ENCODE data around the gene DNAH6. TPM values are rescaled to one million over a fixed set of nuclear protein-coding genes. Genes with fewer than 3 reads are reported as not detected.

The DNAH6 gene
- total RNA-seq, 1 donor from 2014 or later, result 6.3 TPM

DNA sequence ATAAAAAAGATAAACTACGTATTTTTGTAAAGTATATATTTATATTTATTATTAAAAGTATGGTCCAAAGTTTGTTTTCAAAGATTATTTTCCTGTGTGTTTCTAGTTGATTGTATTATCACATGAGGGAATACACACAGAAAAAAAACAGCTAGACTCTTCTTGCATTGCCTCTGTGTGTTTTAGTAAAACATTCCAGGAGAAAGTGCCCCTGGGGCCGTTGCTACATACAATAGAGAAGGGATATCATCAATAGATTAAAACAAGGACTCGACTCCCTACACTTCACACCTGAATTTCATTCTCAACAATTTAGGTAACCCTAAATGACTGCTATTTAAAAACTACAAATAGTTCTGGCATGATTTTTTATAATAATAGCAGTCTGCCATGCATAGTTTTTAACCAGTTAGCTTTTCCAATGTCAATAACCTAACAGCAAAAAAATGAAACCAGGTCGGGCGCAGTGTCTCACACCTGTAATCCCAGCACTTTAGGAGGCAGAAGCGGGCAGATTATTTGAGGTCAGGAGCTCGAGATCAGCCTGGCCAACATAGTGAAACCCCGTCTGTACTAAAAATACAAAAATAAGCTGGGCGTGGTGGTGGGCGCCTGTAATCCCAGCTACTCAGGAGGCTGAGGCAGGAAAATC is 171.3 kb downstream of the DNAH6 start:
- intact Hi-C loops (cut with DNase I), result no loop called here
- Histone ChIP-seq H3K27ac (no peak overlapping the region), H3K4me1 (no peaks in the 10 kb centered on the region), H3K36me3 (no peaks in the 10 kb centered on the region), H3K27me3 (ENCODE audit: low read depth) (no peaks in the 10 kb centered on the region), H3K9me3 (no peaks in the 10 kb centered on the region), H3K4me3 (no peak overlapping the region)
- TF ChIP-seq, protein P1, sequence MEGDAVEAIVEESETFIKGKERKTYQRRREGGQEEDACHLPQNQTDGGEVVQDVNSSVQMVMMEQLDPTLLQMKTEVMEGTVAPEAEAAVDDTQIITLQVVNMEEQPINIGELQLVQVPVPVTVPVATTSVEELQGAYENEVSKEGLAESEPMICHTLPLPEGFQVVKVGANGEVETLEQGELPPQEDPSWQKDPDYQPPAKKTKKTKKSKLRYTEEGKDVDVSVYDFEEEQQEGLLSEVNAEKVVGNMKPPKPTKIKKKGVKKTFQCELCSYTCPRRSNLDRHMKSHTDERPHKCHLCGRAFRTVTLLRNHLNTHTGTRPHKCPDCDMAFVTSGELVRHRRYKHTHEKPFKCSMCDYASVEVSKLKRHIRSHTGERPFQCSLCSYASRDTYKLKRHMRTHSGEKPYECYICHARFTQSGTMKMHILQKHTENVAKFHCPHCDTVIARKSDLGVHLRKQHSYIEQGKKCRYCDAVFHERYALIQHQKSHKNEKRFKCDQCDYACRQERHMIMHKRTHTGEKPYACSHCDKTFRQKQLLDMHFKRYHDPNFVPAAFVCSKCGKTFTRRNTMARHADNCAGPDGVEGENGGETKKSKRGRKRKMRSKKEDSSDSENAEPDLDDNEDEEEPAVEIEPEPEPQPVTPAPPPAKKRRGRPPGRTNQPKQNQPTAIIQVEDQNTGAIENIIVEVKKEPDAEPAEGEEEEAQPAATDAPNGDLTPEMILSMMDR (IDR thresholded peaks at IDR 0.05), result no peak
- ATAC-seq, result no peak
- no peak for DNase-seq

DNA sequence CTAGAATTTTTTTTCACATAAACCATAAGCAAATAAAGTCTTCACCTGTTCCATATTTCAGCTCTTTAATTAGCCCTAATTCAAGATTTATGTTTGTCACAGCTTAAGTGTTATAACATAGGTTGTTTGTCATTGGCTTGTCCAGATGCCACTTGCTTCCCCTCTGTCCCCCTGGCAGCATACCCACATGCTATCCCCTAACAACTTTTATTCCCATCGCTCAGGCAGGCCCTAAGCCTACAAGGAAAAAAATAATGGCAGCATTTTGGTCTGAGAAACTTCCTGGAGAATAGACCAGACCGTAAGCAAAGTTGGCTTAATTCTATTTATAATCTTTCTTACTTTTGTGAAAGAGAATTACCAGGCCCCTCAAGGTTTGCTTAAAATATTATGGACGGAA is 173.9 kb downstream of the DNAH6 start:
- Histone ChIP-seq H3K27ac (no peak overlapping the region), H3K27me3 (ENCODE audit: low read depth) (no peaks in the 10 kb centered on the region), H3K4me1 (no peaks in the 10 kb centered on the region), H3K9me3 (no peaks in the 10 kb centered on the region), H3K36me3 (no peaks in the 10 kb centered on the region), H3K4me3 (no peak overlapping the region)
- TF ChIP-seq, protein P1 (IDR thresholded peaks at IDR 0.05), result no peak
- DNase-seq, result no peak
- intact Hi-C loops (cut with DNase I), result no loop called here
- no peak for ATAC-seq

GRCh38 chr2:84694088-84694622 is 177.9 kb downstream of the DNAH6 start:
- DNase-seq (no peak), ATAC-seq (no peak)
- TF ChIP-seq, protein P1 (IDR thresholded peaks at IDR 0.05), result no peak
- Histone ChIP-seq H3K9me3 (no peaks in the 10 kb centered on the region), H3K27ac (no peak overlapping the region), H3K4me1 (no peaks in the 10 kb centered on the region), H3K36me3 (no peaks in the 10 kb centered on the region), H3K27me3 (ENCODE audit: low read depth) (no peaks in the 10 kb centered on the region), H3K4me3 (no peak overlapping the region)
- intact Hi-C loops (cut with DNase I), result no loop called here

GRCh38 chr2:84697895-84698294 is 181.6 kb downstream of the DNAH6 start:
- H3K36me3 ChIP-seq, result no peaks in the 10 kb centered on the region
- H3K4me1 ChIP-seq, result no peaks in the 10 kb centered on the region
- intact Hi-C loops (cut with DNase I), result no loop called here
- no peak overlapping the region for H3K4me3 ChIP-seq
- no peaks in the 10 kb centered on the region for H3K27me3 ChIP-seq (ENCODE audit: low read depth)
- no peak for DNase-seq
- no peaks in the 10 kb centered on the region for H3K9me3 ChIP-seq
- TF ChIP-seq, protein P1 (IDR thresholded peaks at IDR 0.05), result no peak
- no peak overlapping the region for H3K27ac ChIP-seq
- ATAC-seq, result no peak

GRCh38 chr2:84700006-84700405 is 183.7 kb downstream of the DNAH6 start:
- DNase-seq (no peak), ATAC-seq (no peak)
- Histone ChIP-seq H3K27me3 (ENCODE audit: low read depth) (no peaks in the 10 kb centered on the region), H3K27ac (no peak overlapping the region), H3K9me3 (no peaks in the 10 kb centered on the region), H3K36me3 (no peaks in the 10 kb centered on the region), H3K4me1 (peaks cover 5% of the 10 kb centered on the region), H3K4me3 (no peak overlapping the region)
- intact Hi-C loops (cut with DNase I), result no loop called here
- TF ChIP-seq, protein P1 (IDR thresholded peaks at IDR 0.05), result no peak

Data from lower lobe of right lung (tissue), 2 donors.